NCI-H345 treated with DMSO at 0.1 percent for 48 hours (cell line): ENCODE data around the gene SORL1.

ENCODE experiments used
- DNase-seq: peaks from one replicate; lab custom pipeline; 2025; ENCODE audit not compliant: unreplicated experiment; lab: John Stamatoyannopoulos, UW

Gene SORL1

GRCh38 chr11:121650351-121651256 is 198.5 kb downstream of the SORL1 start:
- DNase-seq = no peak

- no peak for DNase-seq
Measured at GRCh38 chr11:121651257-121651605, 199.1 kb downstream of the SORL1 start.

- no peak for DNase-seq
Measured at GRCh38 chr11:121652971-121653370, 200.9 kb downstream of the SORL1 start.

- no peak for DNase-seq
Measured at GRCh38 chr11:121654259-121654842, 202.2 kb downstream of the SORL1 start.

- DNase-seq = peak; percentile 79
Measured at GRCh38 chr11:121654843-121655536, 202.9 kb downstream of the SORL1 start.

GRCh38 chr11:121655537-121656327 is 203.6 kb downstream of the SORL1 start:
- DNase-seq = peak; percentile 79

- no peak for DNase-seq
Measured at GRCh38 chr11:121656328-121657090, 204.4 kb downstream of the SORL1 start.

GRCh38 chr11:121657146-121657545 is 205.0 kb downstream of the SORL1 start:
- no peak for DNase-seq

- DNase-seq = no peak
Measured at GRCh38 chr11:121659811-121660210, 207.7 kb downstream of the SORL1 start.

GRCh38 chr11:121661880-121662486 is 209.9 kb downstream of the SORL1 start:
- no peak for DNase-seq

- DNase-seq = no peak
Measured at GRCh38 chr11:121664144-121664543, 212.0 kb downstream of the SORL1 start.

GRCh38 chr11:121665206-121665838 is 213.2 kb downstream of the SORL1 start:
- DNase-seq = no peak

GRCh38 chr11:121667836-121668235 is 215.7 kb downstream of the SORL1 start:
- DNase-seq = no peak

GRCh38 chr11:121669422-121669821 is 217.3 kb downstream of the SORL1 start:
- DNase-seq = no peak

- no peak for DNase-seq
Measured at GRCh38 chr11:121670266-121670665, 218.2 kb downstream of the SORL1 start.

GRCh38 chr11:121670805-121671282 is 218.7 kb downstream of the SORL1 start:
- no peak for DNase-seq

GRCh38 chr11:121671283-121672168 is 219.4 kb downstream of the SORL1 start:
- no peak for DNase-seq
